GM12891 (cell line): Measurements from ENCODE around the gene USH2A.

ENCODE experiments used
- POLR2A ChIP-seq: IDR thresholded peaks from 2 replicates; pipeline ENCODE4 v1.6.1; 2011; ENCODE audit warnings: low read depth, low read length, control low read depth
- POU2F2 ChIP-seq: IDR thresholded peaks from 2 replicates; pipeline ENCODE4 v1.6.1; 2011; ENCODE audit warnings: low read depth, mild to moderate bottlenecking, control low read depth, low read length, moderate library complexity
- TAF1 ChIP-seq: IDR thresholded peaks from 2 replicates; pipeline ENCODE4 v1.6.1; 2011; ENCODE audit warnings: low read depth, low read length, control low read depth

DNA sequence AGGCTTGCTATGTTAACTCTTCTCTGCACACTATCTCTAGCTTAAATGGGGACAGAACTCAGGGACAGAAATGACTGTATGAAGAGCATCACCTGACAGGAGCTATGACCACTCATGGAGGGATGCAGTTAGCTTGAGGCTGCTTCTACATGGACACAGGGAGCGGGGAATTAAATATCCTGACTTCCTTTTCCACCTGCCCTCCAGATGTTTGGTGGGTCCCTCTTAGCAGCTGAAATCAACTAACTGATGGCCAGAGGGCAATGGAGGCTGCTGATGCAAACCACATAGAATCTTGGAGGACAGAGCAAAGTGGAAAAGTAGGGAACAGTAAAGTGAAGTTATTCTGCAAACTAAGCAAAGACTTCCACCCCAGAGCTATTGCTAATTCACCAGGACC, 214.1 kb downstream of the USH2A start:
- TF ChIP-seq POLR2A (no peak), TAF1 (no peak), POU2F2 (no peak)
